ENCODE data around the gene SHISA2.

The SHISA2 gene

DNA sequence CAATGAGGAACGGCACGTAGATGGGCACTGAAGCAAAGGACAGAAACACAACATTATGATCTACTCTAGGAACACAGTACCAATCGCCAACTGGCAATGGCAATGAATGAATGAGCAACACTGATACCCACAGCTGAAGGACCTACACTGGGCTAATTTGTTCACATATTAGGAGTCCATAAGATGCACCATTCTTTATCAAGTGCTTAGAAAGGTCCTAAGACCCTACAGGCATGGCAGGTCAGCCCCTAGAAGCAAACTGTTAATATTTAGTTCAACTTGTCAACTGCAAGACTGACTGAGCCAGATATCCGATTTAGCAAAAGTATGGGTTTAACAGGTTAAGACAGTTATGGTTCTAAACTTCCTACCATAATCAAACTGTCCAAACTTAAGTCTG lies 4.8 kb downstream of the SHISA2 start:
- no peak for DNase-seq

GRCh38 chr13:26046639-26047038 lies 5.2 kb downstream of the SHISA2 start:
- no peak for DNase-seq

- DNase-seq = no peak
These were observed 6.7 kb downstream of the SHISA2 start for GRCh38 chr13:26045142-26045541.

DNA sequence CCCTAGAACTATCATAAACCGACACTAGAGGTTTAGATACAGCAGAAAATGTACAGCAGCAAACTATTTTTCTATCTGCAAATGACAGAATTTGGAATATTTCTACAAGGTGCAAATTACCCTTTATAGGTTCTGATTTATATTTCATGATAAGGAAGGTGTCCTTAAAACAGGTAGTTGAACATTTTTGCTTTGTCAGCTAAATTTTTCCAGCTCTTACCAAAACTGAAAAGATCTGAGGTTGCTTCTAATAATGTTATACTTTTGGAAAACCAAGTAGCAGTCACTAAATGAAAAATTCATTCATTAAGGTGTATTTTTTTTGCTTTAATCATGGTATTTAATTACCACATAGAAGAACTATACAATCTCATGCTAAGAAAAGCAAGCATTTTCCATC lies 9.0 kb downstream of the SHISA2 start:
- no peak for DNase-seq

GRCh38 chr13:26041444-26041843 lies 10.4 kb downstream of the SHISA2 start:
- DNase-seq = no peak

GRCh38 chr13:26038931-26039475 lies 12.8 kb downstream of the SHISA2 start:
- DNase-seq = no peak

- DNase-seq = peak; percentile 30
These were observed 14.5 kb downstream of the SHISA2 start for GRCh38 chr13:26037302-26037701.

DNA sequence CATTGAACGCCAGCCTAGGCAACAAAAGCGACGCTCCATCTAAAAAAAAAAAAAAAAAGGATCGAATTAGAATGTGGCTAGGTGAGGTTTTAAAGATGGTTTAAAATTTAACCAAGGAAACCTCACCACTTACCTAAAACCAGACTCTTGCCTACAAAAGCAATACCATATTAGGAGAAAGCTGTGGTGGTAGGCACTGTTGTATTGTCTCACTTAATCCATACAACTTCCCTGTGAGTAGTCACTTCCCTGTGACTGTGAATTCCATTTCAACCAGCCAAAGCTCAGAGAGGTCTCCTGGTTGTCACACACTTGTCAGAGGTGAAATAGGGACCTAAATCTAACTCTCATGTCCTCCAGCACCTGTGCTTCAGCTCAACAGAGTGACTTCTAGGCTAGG lies 15.4 kb downstream of the SHISA2 start:
- no peak for DNase-seq

DNA sequence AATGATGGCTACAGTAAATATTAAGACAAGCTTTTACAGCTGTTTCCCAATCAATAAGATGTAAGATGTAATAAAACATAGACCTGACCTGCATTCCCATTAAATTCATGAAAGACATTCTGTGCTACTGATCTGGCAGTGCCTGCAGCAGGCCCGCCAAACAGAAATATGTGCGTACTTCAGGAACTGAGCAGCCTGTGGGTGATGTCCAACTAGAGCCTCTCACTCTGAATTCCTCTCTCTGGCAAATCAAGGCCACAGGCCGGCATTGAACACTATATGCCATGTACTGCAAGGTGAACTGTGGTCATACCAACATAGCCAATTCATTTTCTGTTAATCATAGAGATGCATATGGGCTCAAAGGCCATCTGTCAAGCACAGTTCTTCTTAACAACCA lies 17.8 kb downstream of the SHISA2 start:
- DNase-seq = no peak

GRCh38 chr13:26030331-26030730 lies 21.5 kb downstream of the SHISA2 start:
- no peak for DNase-seq

GRCh38 chr13:26029581-26030136 lies 22.2 kb downstream of the SHISA2 start:
- no peak for DNase-seq

- no peak for DNase-seq
These were observed 25.6 kb downstream of the SHISA2 start for GRCh38 chr13:26026211-26026610.

- no peak for DNase-seq
These were observed 26.0 kb downstream of the SHISA2 start for GRCh38 chr13:26025771-26026170.

GRCh38 chr13:26025196-26025595 lies 26.6 kb downstream of the SHISA2 start:
- no peak for DNase-seq

DNA sequence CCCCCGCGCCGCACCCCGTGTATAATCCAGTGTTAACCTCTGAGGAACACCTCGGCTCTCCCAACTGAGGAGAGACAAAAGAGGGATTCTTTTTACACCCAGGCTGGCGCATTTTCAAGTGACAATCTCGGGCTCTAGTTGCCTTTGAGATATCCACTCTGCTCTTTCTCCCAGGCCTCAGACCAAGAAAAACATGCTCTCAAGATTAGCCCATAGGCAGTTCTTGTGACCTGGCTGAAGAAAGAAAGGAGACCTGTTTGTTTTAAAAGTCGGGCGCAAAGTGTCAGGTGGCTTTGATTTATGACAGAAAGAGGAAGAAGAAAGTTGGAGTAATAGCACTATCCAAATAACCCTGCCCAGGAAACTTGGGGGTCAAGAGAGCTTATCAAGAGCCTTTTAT lies 27.3 kb downstream of the SHISA2 start:
- DNase-seq = no peak

DNA sequence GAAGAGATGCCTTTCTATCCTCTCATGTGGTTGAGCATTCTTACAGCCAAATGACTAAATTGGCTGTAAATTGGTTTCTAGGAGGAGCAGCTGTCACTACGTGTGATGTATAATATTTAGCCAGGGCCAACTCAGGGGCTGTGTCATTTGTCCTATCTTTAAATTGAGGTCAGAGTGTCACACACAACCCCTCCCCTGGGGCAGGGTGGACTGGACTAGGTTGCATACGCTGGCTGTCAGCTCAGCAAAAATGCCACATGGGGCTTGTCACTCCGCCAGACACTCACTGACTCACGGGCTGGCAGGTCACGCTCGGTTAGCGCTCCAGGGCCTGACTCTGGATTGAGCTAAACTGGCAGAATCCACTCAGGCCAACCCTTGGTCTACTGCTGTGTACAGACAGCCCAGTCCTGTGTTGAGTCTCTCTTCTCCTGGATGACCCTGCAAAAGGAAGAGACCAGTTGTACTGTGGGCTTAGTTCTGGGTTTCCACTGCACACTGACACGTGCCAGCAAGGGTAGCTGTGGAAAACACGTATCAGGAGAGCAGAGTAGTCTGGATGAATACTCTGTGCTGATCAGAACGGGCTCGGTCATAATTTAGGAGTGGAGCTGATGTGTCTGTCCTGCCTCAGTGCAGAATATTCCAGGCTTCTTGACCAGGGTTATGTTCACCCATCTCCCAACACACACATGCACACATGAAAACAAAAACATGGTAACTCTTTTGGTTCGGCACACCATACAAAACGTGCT lies 29.1 kb downstream of the SHISA2 start:
- DNase-seq = peak; percentile 75

DNA sequence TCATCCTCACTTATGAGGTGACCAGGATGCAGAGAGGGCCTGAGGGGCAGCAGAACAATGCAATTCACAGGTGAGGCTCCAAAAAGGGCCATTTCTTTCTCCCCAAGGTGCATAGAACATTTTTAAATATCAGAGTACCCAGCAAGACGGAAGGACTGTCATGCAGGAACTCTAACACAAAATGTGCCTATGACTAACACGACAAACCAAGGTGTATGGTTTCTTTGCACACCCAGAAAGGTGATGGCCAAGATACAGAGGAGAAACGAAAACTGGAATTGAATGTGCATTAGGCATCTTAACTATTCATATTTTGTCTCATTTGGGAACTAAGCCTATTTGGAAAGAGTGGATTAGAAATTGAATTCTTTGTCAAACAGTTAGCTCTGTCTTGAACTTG lies 29.9 kb downstream of the SHISA2 start:
- DNase-seq = no peak

- peak; percentile 7 for DNase-seq
These were observed 30.3 kb downstream of the SHISA2 start for GRCh38 chr13:26021516-26021915.

DNA sequence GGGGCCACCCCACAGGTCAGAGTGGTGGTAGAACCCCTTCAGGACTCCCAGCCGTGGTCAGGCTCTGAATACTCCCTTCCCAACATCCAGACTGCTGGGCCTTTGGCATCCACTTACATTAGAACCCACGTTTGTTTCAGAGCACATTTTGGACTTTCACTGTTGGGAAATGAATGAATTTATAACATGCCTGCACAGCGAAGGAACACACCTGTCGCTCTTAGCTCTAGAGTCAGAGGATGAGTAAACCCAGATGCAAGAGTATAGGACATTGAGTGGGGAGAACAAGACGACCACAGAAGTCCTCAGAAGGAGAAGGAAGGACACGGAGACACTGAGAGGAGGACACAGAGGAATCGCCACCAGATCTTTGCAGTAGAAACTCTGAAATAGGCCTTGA lies 30.9 kb downstream of the SHISA2 start:
- DNase-seq = no peak

DNA sequence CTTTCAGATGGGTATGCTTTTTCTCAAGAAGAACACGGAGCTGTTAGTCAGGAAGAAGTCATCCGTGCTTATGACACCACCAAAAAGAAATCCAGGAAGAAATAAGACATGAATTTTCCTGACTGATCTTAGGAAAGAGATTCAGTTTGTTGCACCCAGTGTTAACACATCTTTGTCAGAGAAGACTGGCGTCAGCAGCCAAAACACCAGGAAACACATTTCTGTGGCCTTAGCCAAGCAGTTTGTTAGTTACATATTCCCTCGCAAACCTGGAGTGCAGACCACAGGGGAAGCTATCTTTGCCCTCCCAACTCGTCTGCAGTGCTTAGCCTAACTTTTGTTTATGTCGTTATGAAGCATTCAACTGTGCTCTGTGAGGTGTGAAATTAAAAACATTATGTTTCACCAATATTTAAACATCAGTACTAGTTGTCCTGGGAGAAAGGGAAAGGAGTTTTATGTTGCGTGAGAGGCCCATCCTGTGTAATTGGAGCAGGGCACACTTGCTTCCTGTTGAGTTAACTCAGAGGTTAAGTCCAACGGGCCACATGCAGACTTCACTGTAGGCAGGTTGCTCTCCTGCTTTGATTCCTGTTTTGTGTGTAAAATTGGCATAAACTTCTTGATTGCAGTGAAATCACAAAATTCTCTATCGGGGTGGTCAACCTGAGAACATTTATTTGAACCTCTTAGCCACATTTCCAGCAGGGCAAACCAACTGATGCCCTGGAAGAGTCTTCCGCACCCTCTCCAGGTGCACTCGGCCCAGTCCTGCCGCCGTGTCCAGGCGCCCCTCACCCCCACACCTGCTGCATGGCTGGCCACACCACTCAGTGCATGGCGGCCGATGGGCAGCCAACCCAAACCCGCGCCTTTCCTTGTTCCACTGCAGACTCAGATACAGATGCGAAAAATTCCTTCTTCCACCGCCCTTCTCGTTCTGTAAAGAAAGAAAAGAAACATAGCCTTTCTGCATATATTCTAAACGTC lies 31.6 kb downstream of the SHISA2 start:
- DNase-seq = no peak

- DNase-seq = no peak
These were observed 32.6 kb downstream of the SHISA2 start for GRCh38 chr13:26019251-26019650.

DNA sequence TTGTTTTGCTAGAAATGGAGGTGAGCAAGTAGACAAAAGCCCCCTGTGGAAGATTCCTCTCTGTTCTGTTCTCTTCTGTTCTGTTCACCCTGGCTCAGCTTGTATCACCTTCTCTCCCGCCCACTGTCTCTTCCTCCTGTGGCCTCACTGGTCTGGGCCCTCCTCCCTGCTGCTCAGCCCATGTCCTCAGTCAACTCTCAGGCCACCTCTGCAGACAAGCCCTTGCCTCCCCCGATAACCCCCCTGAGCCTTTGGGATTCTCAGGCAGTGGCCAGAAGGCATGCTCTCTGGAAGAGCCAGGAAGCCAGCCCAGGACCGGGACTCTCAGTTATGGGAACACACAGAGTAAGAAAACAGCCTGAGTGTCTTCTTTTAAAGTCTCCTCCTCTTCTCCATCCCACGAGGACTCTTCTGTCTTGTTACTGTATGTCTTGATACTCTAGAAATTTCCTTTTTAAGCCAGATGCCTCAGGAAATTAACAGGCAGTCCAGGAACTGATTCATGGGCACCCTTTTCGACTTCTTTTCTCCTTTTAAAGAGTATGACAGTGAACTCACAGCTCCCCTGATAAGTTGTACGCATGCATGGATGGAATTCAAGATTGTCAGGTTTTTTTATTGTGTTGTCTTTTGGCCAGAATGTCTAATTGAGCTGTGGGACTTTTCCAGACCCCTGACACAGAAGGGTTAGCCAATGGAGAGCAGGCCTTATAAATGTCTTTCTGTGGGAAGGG lies 33.7 kb downstream of the SHISA2 start:
- no peak for DNase-seq

Measured in RPMI8226 (cell line).